ENCODE results near the gene AHNAK2. TPM values are rescaled to one million over a fixed set of nuclear protein-coding genes. Genes with fewer than 3 reads are reported as not detected.

AHNAK2 gene
- total RNA-seq, 2 donors from 2014 or later = 5.1 to 21.5 TPM

DNA sequence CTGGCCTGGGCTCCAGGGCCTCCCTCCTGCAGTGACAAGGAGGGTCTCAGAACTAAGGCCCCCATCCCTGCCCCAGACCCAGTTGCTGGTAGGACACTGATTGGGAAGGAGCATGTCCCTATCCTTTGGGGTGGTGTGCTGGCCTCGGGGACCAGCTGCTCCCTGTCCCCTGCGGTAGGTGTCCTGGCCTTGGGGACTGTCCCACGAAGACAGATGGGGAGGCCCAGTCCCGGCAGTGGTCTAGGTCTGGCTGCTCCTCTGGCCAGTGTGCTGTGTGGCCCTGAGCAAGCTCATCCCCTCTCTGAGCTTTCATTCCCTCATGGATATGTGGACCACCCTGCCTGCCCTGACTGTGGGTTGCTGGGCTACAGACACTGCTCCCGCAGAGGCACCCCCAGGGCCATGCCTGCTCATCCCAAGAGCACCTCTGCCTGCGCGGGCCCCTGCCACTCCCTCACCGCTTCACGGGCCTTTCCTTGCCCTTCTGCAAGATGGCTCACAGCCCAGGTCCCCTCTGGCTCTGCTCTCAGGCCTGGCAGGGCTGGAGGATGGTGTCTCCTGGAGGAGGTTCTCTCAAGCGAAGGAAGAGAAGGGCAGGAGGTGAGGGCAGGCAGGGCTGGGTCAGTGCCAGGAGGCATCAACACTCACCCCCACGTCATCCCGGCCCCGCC is 12.5 kb downstream of the AHNAK2 start:
- Histone ChIP-seq H3K36me3 (no peaks in the 10 kb centered on the region), H3K9ac (ENCODE audit: low read depth in 2 of 2, low read length in 2 of 2) (peak overlapping the region in 1 of 2 donors; percentile 12), H3K4me3 (no peak overlapping the region), H3K9me3 (no peaks in the 10 kb centered on the region), H3K4me1 (peaks cover 10% of the 10 kb centered on the region), H3K27me3 (peaks cover 15% of the 10 kb centered on the region), H3K27ac (no peak overlapping the region)
- intact Hi-C loops (cut with DNase I) = no loop called here
- no peak for DNase-seq
- TF ChIP-seq, protein P1, sequence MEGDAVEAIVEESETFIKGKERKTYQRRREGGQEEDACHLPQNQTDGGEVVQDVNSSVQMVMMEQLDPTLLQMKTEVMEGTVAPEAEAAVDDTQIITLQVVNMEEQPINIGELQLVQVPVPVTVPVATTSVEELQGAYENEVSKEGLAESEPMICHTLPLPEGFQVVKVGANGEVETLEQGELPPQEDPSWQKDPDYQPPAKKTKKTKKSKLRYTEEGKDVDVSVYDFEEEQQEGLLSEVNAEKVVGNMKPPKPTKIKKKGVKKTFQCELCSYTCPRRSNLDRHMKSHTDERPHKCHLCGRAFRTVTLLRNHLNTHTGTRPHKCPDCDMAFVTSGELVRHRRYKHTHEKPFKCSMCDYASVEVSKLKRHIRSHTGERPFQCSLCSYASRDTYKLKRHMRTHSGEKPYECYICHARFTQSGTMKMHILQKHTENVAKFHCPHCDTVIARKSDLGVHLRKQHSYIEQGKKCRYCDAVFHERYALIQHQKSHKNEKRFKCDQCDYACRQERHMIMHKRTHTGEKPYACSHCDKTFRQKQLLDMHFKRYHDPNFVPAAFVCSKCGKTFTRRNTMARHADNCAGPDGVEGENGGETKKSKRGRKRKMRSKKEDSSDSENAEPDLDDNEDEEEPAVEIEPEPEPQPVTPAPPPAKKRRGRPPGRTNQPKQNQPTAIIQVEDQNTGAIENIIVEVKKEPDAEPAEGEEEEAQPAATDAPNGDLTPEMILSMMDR (IDR thresholded peaks at IDR 0.05) = no peak

DNA sequence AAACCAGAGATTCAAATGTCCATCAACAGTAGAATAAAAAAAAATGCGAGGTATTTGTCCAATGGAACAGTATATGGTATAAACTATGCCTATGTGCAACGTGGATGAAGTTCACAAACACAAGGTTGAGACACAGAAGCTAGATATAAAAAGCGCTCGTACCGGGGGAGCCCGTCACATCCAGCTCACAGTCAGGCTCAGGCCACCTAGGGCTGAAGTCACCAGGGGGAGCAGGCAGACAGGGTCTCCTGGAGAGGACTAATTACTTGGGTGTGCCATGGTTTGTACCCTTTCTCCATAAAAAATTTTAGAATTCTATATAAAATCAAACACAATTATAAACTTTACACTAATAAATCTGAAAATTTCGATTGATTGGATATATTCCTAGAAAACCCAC is 13.6 kb downstream of the AHNAK2 start:
- TF ChIP-seq, protein P1 (IDR thresholded peaks at IDR 0.05) = no peak

DNA sequence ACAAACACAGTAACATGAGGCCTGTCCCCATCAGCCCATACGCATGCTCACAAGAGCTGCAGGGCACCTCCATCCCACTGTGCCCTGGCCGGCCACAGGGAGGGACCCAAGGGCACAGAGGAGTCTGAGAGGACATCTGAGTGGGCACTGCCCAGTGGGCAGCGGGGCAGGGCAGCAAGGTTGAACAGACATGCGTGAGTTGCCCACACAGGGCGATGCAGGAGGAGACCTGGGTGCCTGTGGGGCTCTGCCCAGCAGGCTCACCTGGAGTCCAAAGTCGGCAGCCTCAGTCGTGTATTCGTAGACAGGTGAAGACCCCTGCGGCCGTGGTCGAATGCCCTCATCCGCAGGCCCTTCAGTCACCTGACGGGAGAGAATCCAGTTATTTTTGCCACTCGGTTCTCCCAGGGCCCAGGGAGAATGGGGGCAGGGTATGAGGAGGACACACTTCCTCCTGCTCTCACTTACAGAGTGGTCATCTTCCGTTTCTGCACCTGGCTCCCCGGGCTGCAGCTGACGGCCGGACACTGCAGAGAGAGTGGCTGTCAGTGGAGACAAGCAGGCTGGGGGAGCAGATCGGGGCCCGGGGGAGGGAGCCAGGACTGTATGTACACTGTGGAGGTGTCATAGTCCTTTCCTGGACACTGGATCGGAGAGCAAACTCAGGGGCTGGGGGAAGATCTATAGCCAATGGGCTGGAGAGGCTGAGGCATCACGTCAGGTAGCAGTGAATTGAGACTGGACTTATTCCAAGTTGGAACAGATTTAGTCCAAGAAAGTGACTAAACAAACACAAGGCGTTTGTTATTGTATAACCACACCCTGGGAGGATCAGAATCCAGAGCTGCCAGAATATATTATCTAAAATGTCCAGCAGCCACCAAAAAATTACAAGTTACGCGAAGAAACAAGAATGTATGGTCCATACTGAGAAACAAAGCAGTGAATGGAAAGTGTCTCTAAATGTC is 20.7 kb downstream of the AHNAK2 start:
- TF ChIP-seq, protein P1 (IDR thresholded peaks at IDR 0.05) = no peak
- Histone ChIP-seq H3K36me3 (no peaks in the 10 kb centered on the region), H3K4me3 (no peak overlapping the region), H3K27me3 (no peaks in the 10 kb centered on the region), H3K9ac (ENCODE audit: low read depth in 2 of 2, low read length in 2 of 2) (no peak overlapping the region), H3K27ac (no peak overlapping the region), H3K4me1 (no peaks in the 10 kb centered on the region), H3K9me3 (no peaks in the 10 kb centered on the region)
- intact Hi-C loops (cut with DNase I) = no loop called here
- DNase-seq = no peak

More for the DNA sequence above, 13.6 kb downstream of the AHNAK2 start:
- intact Hi-C loops (cut with DNase I) = no loop called here
- H3K9me3 ChIP-seq = no peaks in the 10 kb centered on the region
- H3K4me1 ChIP-seq = peaks cover 10% of the 10 kb centered on the region
- H3K9ac ChIP-seq (ENCODE audit: low read depth in 2 of 2, low read length in 2 of 2) = no peak overlapping the region
- DNase-seq = no peak
- H3K4me3 ChIP-seq = no peak overlapping the region
- no peak overlapping the region for H3K27ac ChIP-seq
- peaks cover 15% of the 10 kb centered on the region for H3K27me3 ChIP-seq
- no peaks in the 10 kb centered on the region for H3K36me3 ChIP-seq

DNA sequence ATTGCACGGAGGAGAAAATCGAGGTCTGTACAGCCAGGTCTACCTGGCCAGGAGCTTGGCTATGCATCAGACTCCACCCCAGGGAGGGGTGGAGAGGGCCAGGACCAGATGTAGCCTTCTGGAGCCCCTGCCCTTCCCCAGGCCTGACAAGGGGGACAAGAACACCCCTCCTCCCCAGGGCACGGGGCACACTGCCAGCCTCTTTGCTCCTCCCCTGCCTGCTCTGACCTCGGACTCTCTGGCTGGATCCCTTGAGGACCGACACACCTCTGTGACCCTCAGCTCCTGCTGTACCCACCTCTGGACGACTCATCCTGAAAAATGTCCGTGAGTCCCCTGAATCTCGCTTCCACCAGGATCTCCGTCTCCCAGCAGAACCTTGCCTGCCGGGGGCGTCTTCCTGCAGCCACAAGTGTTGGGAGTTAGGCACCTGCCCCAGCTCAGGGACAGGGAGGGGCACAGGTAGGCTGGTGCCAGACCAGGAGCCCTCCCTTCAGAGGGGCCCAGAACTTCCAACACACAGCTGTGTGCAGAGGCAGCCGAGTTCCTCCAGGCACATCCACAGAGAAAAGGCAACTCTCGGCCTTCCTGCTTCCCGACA is 21.8 kb downstream of the AHNAK2 start:
- H3K36me3 ChIP-seq = no peaks in the 10 kb centered on the region
- no peak for DNase-seq
- TF ChIP-seq, protein P1 (IDR thresholded peaks at IDR 0.05) = no peak

DNA sequence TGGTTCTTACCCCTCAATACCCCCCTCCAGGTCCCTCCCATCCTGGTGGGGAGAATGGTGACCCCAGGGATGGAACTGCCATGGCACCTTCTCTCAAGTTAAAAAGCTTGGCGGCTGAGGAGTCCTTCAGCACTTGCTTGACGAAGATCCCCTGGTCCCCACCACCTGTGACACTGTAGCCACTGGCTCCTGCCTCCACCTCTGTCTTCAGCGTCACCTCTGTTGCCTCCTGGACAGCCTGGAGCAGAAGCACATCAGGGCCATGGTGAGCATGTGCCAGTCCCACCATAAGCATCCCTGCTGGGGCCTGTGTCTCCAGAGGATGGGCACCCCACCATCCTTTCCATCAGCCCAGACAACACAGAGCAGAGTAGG is 22.8 kb downstream of the AHNAK2 start:
- H3K4me3 ChIP-seq = no peak overlapping the region
- no peak for DNase-seq
- intact Hi-C loops (cut with DNase I) = no loop called here
- no peak overlapping the region for H3K27ac ChIP-seq
- H3K4me1 ChIP-seq = no peaks in the 10 kb centered on the region
- no peaks in the 10 kb centered on the region for H3K27me3 ChIP-seq
- no peaks in the 10 kb centered on the region for H3K9me3 ChIP-seq
- TF ChIP-seq, protein P1 (IDR thresholded peaks at IDR 0.05) = no peak
- no peaks in the 10 kb centered on the region for H3K36me3 ChIP-seq
- H3K9ac ChIP-seq (ENCODE audit: low read depth in 2 of 2, low read length in 2 of 2) = no peak overlapping the region

More for the DNA sequence above, 21.8 kb downstream of the AHNAK2 start:
- Histone ChIP-seq H3K4me1 (no peaks in the 10 kb centered on the region), H3K27ac (no peak overlapping the region), H3K27me3 (no peaks in the 10 kb centered on the region), H3K9me3 (no peaks in the 10 kb centered on the region), H3K4me3 (no peak overlapping the region), H3K9ac (ENCODE audit: low read depth in 2 of 2, low read length in 2 of 2) (no peak overlapping the region)
- intact Hi-C loops (cut with DNase I) = no loop called here

All from colonic mucosa (tissue), 4 donors.